Measurements from ENCODE around the gene STK17A. TPM values are rescaled to one million over a fixed set of nuclear protein-coding genes. Genes with fewer than 3 reads are reported as not detected.
"Not testable (repeated sequence)": the region's sequence is repeated elsewhere in the genome, so short reads cannot be mapped to it uniquely, and the experiment has no call there.

The STK17A gene
- total and polyA plus RNA-seq, 5 donors: 15.7 to 43.3 (median 32.7) TPM

DNA sequence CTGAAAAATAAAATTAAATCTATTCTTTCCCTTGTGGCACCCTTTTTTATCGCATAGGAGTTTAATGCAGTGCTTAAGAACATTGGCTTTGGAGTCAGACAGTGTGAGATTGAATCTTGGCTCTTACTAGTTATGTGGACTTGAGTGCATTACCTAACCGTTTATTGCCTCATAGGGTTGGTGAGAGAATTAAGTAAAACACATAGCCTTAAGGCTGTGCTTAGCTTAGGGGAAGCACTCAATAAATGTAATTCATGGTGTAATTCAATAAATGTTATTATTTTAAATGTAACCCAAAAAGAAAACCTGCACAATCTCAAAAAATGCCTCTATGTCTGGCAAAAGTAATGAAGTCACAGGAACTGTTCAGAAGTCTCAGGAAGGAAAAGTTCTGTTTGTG lies 2.7 kb downstream of the STK17A start:
- H3K9me3 ChIP-seq (ENCODE audit: control insufficient read depth, low read length): no peaks in the 10 kb centered on the region
- WGBS: 46% methylated on average over 2 of the region's 2 CpGs
- no peaks in the 10 kb centered on the region for H3K4me1 ChIP-seq (ENCODE audit: control insufficient read depth, insufficient read depth, low read length)
- ATAC-seq: no peak
- intact Hi-C loops (cut with DNase I): no loop called here
- DNase-seq: no peak
- H3K4me3 ChIP-seq (ENCODE audit: low read length): no peak overlapping the region
- H3K27me3 ChIP-seq (ENCODE audit: control insufficient read depth, insufficient read depth): no peaks in the 10 kb centered on the region
- no peak overlapping the region for H3K27ac ChIP-seq (ENCODE audit: low read length)

- 66% methylated on average over 4 of the region's 4 CpGs for WGBS
- DNase-seq (no peak), ATAC-seq (no peak)
- no peak overlapping the region for H3K4me3 ChIP-seq (ENCODE audit: low read length)
- H3K9me3 ChIP-seq (ENCODE audit: control insufficient read depth, low read length): no peaks in the 10 kb centered on the region
- intact Hi-C loops (cut with DNase I): no loop called here
- H3K4me1 ChIP-seq (ENCODE audit: control insufficient read depth, insufficient read depth, low read length): no peaks in the 10 kb centered on the region
- H3K27me3 ChIP-seq (ENCODE audit: control insufficient read depth, insufficient read depth): no peaks in the 10 kb centered on the region
- H3K27ac ChIP-seq (ENCODE audit: low read length): no peak overlapping the region
Measured at GRCh38 chr7:43586251-43586900, 3.5 kb downstream of the STK17A start.

- no peak overlapping the region for H3K4me3 ChIP-seq (ENCODE audit: low read length)
- ATAC-seq: no peak
- no peaks in the 10 kb centered on the region for H3K27me3 ChIP-seq (ENCODE audit: control insufficient read depth, insufficient read depth)
- DNase-seq: no peak
- intact Hi-C loops (cut with DNase I): no loop called here
- no peak overlapping the region for H3K27ac ChIP-seq (ENCODE audit: low read length)
- no peaks in the 10 kb centered on the region for H3K4me1 ChIP-seq (ENCODE audit: control insufficient read depth, insufficient read depth, low read length)
- WGBS: 96% methylated on average over 5 of the region's 5 CpGs
- H3K9me3 ChIP-seq (ENCODE audit: control insufficient read depth, low read length): no peaks in the 10 kb centered on the region
Measured at GRCh38 chr7:43588477-43589132, 5.7 kb downstream of the STK17A start.

DNA sequence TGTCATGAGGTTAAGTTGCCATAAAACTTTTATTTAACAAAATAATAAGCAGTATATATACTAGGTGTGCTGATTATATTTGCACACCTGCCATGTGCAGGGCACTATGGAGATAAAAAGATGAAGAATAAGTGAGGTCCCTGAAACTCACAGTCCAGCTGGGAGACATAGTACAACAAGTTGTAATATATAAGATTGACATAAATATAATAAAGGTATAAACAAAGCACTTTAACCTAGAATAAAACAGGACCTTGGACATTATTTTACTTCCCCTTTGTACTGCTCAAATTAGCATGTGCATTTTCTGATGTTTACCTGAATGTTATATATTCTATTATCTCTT lies 6.2 kb downstream of the STK17A start:
- no peaks in the 10 kb centered on the region for H3K9me3 ChIP-seq (ENCODE audit: control insufficient read depth, low read length)
- intact Hi-C loops (cut with DNase I): no loop called here
- no peak for DNase-seq
- no peak overlapping the region for H3K4me3 ChIP-seq (ENCODE audit: low read length)
- no peaks in the 10 kb centered on the region for H3K4me1 ChIP-seq (ENCODE audit: control insufficient read depth, insufficient read depth, low read length)
- no peak for ATAC-seq
- no peak overlapping the region for H3K27ac ChIP-seq (ENCODE audit: low read length)
- H3K27me3 ChIP-seq (ENCODE audit: control insufficient read depth, insufficient read depth): no peaks in the 10 kb centered on the region

DNA sequence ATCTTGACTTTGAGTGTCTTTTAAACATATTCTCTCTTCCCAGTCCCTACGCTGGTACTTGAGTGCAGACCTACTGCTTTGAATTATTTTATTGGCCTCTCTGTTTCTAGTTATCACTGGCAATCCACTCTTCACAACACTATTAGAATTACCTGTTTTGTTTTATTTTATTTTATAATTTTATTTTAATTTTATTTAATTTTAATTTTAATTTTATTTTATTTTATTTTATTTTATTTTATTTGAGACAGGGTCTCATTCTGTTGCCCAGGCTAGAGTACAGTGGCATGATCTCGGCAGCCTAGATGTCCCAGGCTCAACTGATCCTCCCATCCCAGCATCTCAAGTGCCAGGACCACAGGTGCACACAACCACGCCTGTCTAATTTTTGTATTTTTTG lies 6.8 kb downstream of the STK17A start:
- no peak overlapping the region for H3K27ac ChIP-seq (ENCODE audit: low read length)
- no peak for DNase-seq
- 96% methylated on average over 3 of the region's 3 CpGs for WGBS
- intact Hi-C loops (cut with DNase I): no loop called here
- no peaks in the 10 kb centered on the region for H3K4me1 ChIP-seq (ENCODE audit: control insufficient read depth, insufficient read depth, low read length)
- H3K9me3 ChIP-seq (ENCODE audit: control insufficient read depth, low read length): no peaks in the 10 kb centered on the region
- no peaks in the 10 kb centered on the region for H3K27me3 ChIP-seq (ENCODE audit: control insufficient read depth, insufficient read depth)
- ATAC-seq: no peak
- H3K4me3 ChIP-seq (ENCODE audit: low read length): no peak overlapping the region

GRCh38 chr7:43590862-43591557 lies 8.1 kb downstream of the STK17A start:
- H3K4me1 ChIP-seq (ENCODE audit: control insufficient read depth, insufficient read depth, low read length): no peaks in the 10 kb centered on the region
- WGBS: 56% methylated on average over 2 of the region's 2 CpGs
- intact Hi-C loops (cut with DNase I): no loop called here

DNA sequence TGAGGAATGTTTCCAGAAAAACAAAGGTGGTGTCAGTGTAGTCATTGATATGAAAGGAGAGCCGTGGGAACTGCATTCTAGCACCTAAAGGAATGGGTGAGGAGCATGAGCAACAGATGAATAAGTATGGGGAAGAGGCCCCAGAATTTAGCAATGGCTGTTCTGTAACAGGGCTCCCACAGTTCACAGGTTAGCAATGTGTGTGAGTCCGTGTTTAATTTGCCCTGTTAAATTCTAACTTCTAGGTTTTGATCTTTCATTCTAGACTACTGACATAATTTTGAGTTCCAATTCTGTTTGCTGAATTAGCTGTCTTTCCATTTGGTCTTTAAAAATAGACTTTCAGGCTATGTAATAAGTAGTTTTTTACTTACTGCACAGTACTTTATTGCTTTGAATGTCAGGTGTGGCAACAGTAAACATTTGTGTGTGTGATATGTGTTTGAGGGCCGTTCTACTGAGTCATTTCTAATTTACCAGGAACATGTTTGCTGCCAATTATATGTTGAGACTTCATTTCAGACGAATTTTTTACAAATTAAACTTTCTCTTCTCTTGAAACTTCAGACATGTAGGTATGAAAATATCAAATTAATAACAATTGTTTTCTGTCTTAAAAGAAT lies 8.8 kb downstream of the STK17A start:
- 62% methylated on average over 4 of the region's 4 CpGs for WGBS
- DNase-seq (no peak), ATAC-seq (no peak)
- Histone ChIP-seq H3K4me1 (ENCODE audit: control insufficient read depth, insufficient read depth, low read length) (no peaks in the 10 kb centered on the region), H3K27me3 (ENCODE audit: control insufficient read depth, insufficient read depth) (no peaks in the 10 kb centered on the region), H3K9me3 (ENCODE audit: control insufficient read depth, low read length) (no peaks in the 10 kb centered on the region), H3K27ac (ENCODE audit: low read length) (no peak overlapping the region), H3K4me3 (ENCODE audit: low read length) (no peak overlapping the region)
- intact Hi-C loops (cut with DNase I): no loop called here

More at GRCh38 chr7:43590862-43591557, 8.1 kb downstream of the STK17A start:
- no peaks in the 10 kb centered on the region for H3K27me3 ChIP-seq (ENCODE audit: control insufficient read depth, insufficient read depth)
- no peak for DNase-seq
- H3K9me3 ChIP-seq (ENCODE audit: control insufficient read depth, low read length): no peaks in the 10 kb centered on the region
- H3K27ac ChIP-seq (ENCODE audit: low read length): no peak overlapping the region
- no peak for ATAC-seq
- H3K4me3 ChIP-seq (ENCODE audit: low read length): no peak overlapping the region

DNA sequence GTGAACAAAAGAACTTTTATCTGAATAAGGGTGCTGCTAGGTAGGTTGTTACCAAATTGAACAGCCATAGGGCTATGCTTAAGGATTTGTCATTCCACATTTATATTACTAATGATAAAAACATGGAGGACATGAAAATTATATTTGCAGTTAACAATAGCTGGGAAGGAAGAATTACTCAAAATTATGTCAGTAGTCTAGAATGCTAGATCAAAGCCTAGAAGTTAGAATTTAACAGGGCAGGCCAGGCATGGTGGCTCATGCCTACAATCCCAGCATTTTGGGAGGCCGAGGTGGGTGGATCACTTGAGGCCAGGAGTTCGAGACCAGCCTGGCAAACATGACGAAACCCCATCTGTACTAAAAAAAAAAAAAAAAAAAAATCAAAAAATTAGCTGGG lies 9.4 kb downstream of the STK17A start:
- H3K27me3 ChIP-seq (ENCODE audit: control insufficient read depth, insufficient read depth): no peaks in the 10 kb centered on the region
- WGBS: 93% methylated on average over 3 of the region's 3 CpGs
- H3K9me3 ChIP-seq (ENCODE audit: control insufficient read depth, low read length): no peaks in the 10 kb centered on the region
- no peak overlapping the region for H3K27ac ChIP-seq (ENCODE audit: low read length)
- ATAC-seq: no peak
- no peak for DNase-seq
- H3K4me3 ChIP-seq (ENCODE audit: low read length): no peak overlapping the region
- intact Hi-C loops (cut with DNase I): no loop called here
- no peaks in the 10 kb centered on the region for H3K4me1 ChIP-seq (ENCODE audit: control insufficient read depth, insufficient read depth, low read length)

DNA sequence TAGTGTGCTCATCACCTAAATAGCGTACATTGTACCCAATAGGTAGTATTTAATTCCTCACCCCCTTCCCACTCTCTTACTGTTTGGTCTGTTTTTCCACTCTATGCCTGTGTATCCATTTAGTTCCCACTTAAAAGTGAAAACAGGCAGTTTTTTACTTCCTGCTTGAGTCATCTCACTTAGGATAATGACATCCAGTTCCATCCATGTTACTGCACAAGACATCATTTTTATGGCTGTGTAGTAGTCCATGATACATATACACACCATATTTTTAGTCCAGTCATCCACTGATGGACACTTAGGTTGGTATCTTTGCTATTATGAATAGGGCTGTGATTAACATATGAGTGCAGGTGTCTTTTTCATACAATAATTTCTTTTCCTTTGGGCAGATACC lies 10.1 kb downstream of the STK17A start:
- Histone ChIP-seq H3K27me3 (ENCODE audit: control insufficient read depth, insufficient read depth) (no peaks in the 10 kb centered on the region), H3K4me3 (ENCODE audit: low read length) (no peak overlapping the region), H3K9me3 (ENCODE audit: control insufficient read depth, low read length) (no peaks in the 10 kb centered on the region), H3K27ac (ENCODE audit: low read length) (no peak overlapping the region), H3K4me1 (ENCODE audit: control insufficient read depth, insufficient read depth, low read length) (no peaks in the 10 kb centered on the region)
- ATAC-seq: no peak
- 96% methylated on average over 1 of the region's 1 CpG for WGBS
- no peak for DNase-seq
- intact Hi-C loops (cut with DNase I): no loop called here

DNA sequence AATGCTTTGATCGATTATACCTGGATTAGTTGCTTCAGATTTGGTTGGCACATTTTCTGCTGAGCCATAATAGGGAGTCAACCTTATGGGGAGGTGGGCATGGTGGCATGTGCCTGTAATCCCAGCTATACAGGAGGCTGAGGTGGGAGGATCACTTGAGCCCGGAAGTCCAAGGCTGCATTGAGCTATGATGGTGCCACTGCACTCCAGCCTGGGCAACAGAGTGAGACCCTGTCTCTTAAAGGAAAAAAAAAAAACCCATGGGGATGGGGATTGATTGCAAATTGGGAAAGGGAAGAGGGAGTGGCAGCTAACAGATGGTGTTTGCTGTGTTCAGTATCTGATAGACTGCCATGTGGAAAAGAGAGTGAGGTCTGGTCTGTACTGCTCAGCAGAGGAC lies 11.1 kb downstream of the STK17A start:
- no peak for ATAC-seq
- intact Hi-C loops (cut with DNase I): no loop called here
- no peaks in the 10 kb centered on the region for H3K4me1 ChIP-seq (ENCODE audit: control insufficient read depth, insufficient read depth, low read length)
- no peak for DNase-seq
- no peaks in the 10 kb centered on the region for H3K27me3 ChIP-seq (ENCODE audit: control insufficient read depth, insufficient read depth)
- H3K9me3 ChIP-seq (ENCODE audit: control insufficient read depth, low read length): no peaks in the 10 kb centered on the region
- no peak overlapping the region for H3K4me3 ChIP-seq (ENCODE audit: low read length)
- 96% methylated on average over 2 of the region's 2 CpGs for WGBS
- no peak overlapping the region for H3K27ac ChIP-seq (ENCODE audit: low read length)

- WGBS: 88% methylated on average over 5 of the region's 5 CpGs
- not testable (repeated sequence) for H3K4me1 ChIP-seq (ENCODE audit: control insufficient read depth, insufficient read depth, low read length); H3K4me3 ChIP-seq (ENCODE audit: low read length); H3K27me3 ChIP-seq (ENCODE audit: control insufficient read depth, insufficient read depth); H3K27ac ChIP-seq (ENCODE audit: low read length); H3K9me3 ChIP-seq (ENCODE audit: control insufficient read depth, low read length); DNase-seq; ATAC-seq
- intact Hi-C loops (cut with DNase I): loop anchor here in 1 of 4 donors (5.0 kb wide), 1 partner anchor 36 kb away; no protein-coding TSS in a partner anchor
Measured at GRCh38 chr7:43596426-43596825, 13.5 kb downstream of the STK17A start.
